ENCODE measurements around the gene MYOZ3. TPM values are rescaled to one million over a fixed set of nuclear protein-coding genes. Genes with fewer than 3 reads are reported as not detected.

The MYOZ3 gene
- 0.06 to 0.31 TPM (median 0.15 TPM) in 4 of 5 replicates, not detected in the other for total RNA-seq (2022; extraction: Qiagen RNA extraction)

DNA sequence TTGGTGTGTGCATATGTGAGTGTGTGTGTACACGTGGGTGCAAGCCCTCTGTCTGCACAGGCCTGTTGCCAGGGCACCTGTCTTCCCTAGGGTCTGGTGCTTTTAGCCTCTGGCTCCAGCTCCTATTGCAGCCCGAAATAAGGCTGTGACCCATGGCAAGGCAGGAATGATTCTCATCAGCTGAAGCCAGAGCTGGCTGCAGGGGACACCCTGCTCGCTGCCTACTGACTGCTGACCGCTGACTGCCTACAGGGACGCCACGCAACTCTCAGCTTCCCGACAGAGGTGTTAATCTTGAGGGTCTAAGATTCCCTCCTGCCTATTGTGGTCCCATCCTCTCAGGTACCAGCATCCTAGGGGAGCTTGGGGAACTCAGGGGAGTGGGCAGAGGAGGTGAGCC lies at the start of gene MYOZ3:
Gene MYOZ3, plus strand, starts transcription at position 166 of the 400 bp plus-strand sequence. CDS start 1,691 bp downstream, outside the sequence.

GRCh38 chr5:150640311-150641005 lies 20.6 kb upstream of the MYOZ3 start, which contains the start of gene SYNPO:
TSS of gene SYNPO (plus strand) at chr5:150640660. CDS start at chr5:150648276, 7,616 bp downstream.

DNA sequence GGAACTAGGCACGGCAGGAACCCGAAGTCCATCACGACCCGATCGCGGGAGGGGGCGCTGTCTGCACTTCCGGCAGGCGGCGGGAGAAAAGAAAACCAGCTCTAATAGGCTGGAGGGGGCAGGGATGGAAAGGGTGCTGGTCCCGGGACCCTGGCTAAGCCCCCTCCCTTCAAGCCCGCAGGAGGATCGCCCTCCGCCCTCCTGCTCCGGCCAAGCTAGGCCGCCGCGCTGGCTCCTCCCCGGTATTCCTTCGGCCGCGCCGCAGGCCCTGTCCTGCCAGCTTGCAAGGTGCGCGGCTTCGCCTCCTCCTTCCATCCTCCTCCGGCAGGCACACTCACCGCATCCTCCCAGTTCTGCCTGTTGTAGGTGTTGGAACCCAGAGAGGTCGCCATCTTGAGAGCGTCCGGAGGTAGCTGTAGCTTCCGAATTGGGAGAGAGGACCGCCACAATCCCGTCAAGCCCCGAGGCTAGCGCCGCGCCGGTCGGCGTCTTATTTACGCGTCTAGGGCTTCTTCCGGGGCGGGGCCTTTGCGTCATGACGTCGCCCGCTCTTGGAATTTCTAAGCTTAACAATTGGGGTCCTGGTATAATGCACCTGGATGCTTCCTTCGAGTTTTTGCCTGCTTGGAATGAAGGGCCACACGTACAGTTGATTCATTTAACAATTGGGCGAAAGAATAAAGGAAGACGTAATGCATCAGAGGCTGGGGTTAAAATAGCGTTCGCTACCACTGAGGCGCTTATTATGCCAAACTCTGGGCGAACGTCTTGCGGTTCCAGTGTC lies 39.7 kb downstream of the MYOZ3 start, which contains the start of gene RBM22:
Gene RBM22, minus strand, starts transcription at position 469 of the 784 bp plus-strand sequence. Its CDS starts 77 bp downstream, at position 392.

Other genes starting within 250 kb of the MYOZ3 start
- 0.09 to 0.13 TPM (median 0.10 TPM) in 4 of 5 replicates, not detected in the other for gene CD74, start 248.3 kb upstream of the MYOZ3 start, total RNA-seq (2022; extraction: Qiagen RNA extraction)
- 2,953 to 3,095 TPM (median 3,059 TPM) in 5 replicates for gene RPS14, start 211.5 kb upstream of the MYOZ3 start, total RNA-seq (2022; extraction: Qiagen RNA extraction)
- gene NDST1, start 153.1 kb upstream of the MYOZ3 start, total RNA-seq (2022; extraction: Qiagen RNA extraction): 49.9 to 71.9 TPM (median 62.0 TPM) in 5 replicates
- 23.3 to 30.9 TPM (median 28.2 TPM) in 5 replicates for gene SYNPO, start 20.6 kb upstream of the MYOZ3 start, total RNA-seq (2022; extraction: Qiagen RNA extraction)
- 45.3 to 56.9 TPM (median 46.8 TPM) in 5 replicates for gene RBM22, start 39.8 kb downstream of the MYOZ3 start, total RNA-seq (2022; extraction: Qiagen RNA extraction)
- 16.9 to 18.9 TPM (median 18.3 TPM) in 5 replicates for gene DCTN4, start 97.8 kb downstream of the MYOZ3 start, total RNA-seq (2022; extraction: Qiagen RNA extraction)
- 3.5 to 4.9 TPM (median 4.1 TPM) in 5 replicates for gene SMIM3, start 117.5 kb downstream of the MYOZ3 start, total RNA-seq (2022; extraction: Qiagen RNA extraction)
- gene IRGM, start 185.3 kb downstream of the MYOZ3 start, total RNA-seq (2022; extraction: Qiagen RNA extraction): 0.07 to 0.16 TPM (median 0.09 TPM) in 4 of 5 replicates, not detected in the other
- gene ZNF300, start 243.7 kb downstream of the MYOZ3 start, total RNA-seq (2022; extraction: Qiagen RNA extraction): 2.3 to 2.8 TPM (median 2.7 TPM) in 5 replicates